GM18867 (cell line): ENCODE measurements around the gene ZNF562.
"Not testable (repeated sequence)": the region's sequence is repeated elsewhere in the genome, so short reads cannot be mapped to it uniquely, and the experiment has no call there.

Experiments
- ATAC-seq: cut with Tn5 transposase; IDR thresholded peaks from one replicate; pipeline ENCODE4 v1.9.1; 2021; ENCODE audit warnings: mild to moderate bottlenecking, moderate library complexity; ENCODE audit not compliant: unreplicated experiment

ZNF562 gene

DNA sequence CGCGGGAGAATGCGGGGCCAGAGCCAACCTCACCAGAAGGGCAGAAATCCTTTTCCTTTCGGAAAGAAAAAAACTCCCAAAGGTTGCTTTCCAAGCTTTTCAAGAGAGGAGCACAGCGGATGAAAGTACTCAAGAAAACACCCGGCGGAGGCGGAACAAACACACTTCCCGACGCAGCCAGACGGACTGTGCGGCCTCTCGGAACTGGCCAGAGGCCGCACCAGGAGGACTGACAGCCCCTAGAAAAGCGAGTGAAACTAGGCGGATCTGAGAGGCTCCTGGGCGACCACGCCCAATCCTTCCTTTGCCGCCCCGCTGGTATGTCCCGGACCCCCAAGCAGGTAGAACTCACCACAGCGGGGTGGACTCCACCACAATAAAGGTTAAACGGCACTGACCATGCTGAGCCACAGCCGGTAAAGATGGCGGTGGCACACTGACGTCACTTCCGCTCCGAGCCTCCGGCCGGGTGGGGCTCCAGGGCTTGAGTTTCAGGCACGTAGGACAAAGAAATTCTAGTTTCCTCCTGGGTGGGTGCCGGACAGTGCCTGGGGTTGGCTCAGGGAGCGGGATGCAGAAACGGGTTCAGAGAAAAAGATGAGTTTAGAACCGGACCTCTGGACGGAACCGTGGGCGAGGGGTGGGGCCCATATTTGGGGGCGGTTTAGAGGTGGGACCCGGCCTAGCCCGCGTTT lies at the start of gene ZNF562:
Gene ZNF562, minus strand, starts transcription at position 438 of the 695 bp plus-strand sequence. CDS start 14,356 bp downstream, outside the sequence.
- ATAC-seq = peak; percentile 90

GRCh38 chr19:9724157-9724556 lies 49.3 kb upstream of the ZNF562 start:
- no peak for ATAC-seq

DNA sequence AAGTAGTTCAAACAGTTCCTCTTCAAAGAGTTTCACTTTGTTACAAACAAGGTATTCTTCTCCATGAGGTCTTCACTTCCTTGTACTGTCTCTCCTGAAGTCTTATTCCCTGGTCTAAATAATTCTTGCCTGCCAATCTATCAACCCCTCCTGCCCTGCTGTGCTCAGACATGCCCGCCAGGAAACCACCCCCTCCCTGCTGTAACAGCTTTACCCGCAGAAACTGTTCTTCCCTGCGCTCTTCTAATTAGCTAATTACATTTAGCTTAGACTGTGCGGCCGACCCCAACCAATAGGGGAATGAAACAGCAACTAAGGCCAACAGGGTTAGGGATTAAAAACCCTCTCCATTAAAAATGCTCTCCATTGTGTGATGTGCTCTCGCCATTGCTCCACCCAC lies 47.0 kb upstream of the ZNF562 start:
- no peak for ATAC-seq

DNA sequence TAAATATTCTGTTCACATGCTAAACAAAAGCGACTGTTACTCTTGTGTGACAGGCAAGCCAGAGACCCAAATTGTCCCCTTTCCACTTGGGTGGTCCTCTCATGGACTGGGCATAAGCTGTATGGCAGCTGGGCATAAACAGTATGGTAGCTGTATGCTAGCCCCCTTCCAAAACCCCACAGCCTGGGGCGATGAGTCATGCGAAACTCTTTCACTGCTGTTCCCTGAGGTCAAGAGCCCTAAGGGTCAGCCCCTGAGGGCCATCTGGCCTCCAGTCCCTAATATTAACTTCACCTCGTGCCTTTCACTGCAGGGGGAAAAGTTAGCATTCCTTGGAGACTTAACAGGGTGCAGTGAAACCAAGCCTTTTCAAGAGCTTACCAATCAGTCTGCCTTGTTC lies 45.6 kb upstream of the ZNF562 start:
- no peak for ATAC-seq

GRCh38 chr19:9711815-9712214 lies 36.9 kb upstream of the ZNF562 start:
- ATAC-seq = no peak

DNA sequence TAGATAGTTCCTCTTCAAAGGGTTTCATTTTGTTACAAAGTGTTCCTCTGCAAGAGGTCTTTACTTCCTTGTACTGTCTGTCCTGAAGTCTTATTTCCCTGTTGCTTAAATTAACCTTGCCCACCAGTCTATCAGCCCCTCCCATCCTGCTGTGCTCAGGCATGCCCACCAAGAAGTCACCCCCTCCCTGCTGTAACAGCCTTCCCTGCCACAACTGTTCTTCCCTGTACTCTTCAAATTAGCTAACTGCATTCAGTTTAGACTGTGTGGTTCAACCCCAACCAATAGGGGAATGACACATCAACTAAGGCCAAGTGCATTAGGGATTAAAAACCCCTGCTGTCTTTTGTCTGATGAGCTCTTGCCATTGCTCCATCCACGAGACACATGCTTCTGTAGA lies 34.4 kb upstream of the ZNF562 start:
- ATAC-seq = no peak

GRCh38 chr19:9705836-9706235 lies 30.9 kb upstream of the ZNF562 start:
- no peak for ATAC-seq

DNA sequence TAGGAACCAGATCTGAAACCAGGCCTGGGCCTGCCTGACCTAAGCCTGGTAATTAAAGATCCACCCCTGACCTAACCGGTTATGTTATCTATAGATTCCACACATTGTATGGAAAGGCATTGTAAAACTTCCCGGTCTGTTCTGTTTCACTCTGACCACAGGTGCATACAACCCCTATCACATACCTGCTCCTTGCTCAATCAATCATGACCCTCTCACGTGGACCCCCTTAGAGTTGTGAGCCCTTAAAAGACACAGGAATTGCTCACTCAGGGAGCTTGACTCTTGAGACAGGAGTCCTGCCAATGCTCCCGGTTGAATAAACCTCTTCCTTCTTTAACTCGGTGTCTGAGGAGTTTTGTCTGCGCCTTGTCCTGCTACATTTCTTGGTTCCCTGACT lies 27.3 kb upstream of the ZNF562 start:
- no peak for ATAC-seq

GRCh38 chr19:9700229-9700981 lies 25.5 kb upstream of the ZNF562 start:
- no peak for ATAC-seq

- ATAC-seq = not testable (repeated sequence)
Observed at GRCh38 chr19:9690301-9690700, 15.4 kb upstream of the ZNF562 start.

GRCh38 chr19:9679996-9680395 lies 5.1 kb upstream of the ZNF562 start:
- ATAC-seq = not testable (repeated sequence)

GRCh38 chr19:9675358-9675901 lies 530 bp upstream of the ZNF562 start:
- ATAC-seq = not testable (repeated sequence)

- no peak for ATAC-seq
Observed at GRCh38 chr19:9673912-9674662, 813 bp downstream of the ZNF562 start.

DNA sequence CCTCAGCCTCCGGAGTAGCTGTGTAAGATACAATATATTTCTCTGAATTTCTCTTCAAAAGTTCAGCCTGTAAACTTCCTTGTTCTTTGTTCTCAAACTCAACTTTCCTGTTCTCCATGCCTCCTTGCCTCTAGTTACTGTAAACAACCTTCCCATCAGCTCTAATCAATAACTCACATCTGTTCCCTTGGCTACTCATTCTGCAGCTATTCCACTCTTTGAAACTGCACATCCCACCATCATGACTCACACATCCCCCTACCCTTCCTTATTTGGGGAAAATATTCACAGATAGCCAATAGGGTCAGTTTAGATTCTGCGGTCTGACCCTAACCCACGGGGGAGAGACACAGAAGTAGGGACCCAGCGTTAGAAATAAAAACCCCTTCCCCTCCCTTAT lies 2.0 kb downstream of the ZNF562 start:
- ATAC-seq = no peak

- ATAC-seq = no peak
Observed at GRCh38 chr19:9671655-9672054, 3.2 kb downstream of the ZNF562 start.

- ATAC-seq = no peak
Observed at GRCh38 chr19:9668544-9668943, 6.4 kb downstream of the ZNF562 start.

DNA sequence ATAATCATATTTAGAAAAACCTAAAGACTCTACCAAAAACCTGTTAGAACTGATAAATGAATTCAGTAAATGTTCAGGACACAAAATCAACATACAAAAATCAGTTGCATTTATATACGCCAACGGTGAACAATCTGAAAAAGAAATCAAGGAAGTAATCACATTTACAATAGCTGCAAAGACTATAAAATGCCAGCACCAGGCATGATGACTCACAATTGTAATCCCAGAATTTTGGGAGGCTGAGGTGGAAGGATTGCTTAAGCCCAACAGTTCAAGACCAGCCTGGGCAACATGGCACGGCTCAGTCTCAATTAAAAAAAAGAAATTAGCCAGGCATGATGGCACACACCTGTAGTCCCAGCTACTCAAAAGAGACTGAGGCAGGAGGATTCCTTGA lies 7.0 kb downstream of the ZNF562 start:
- ATAC-seq = no peak

DNA sequence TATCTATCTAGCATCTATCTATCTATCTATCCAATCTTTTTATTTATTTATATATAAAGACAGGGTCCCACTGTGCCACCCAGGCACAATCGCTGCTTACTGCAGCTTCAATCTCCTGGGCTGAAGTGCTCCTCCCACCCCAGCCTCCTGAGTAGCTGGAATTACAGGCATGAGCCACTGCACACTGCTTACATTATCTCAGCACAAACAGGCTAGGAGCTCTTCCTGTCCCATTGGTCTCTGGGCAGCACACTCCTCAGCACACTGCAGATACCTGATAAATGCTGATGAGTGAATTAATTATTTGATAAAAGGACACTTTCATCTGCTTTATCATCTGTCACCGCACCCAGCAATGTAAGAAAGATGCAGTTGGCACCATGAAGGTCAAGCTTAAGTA lies 16.1 kb downstream of the ZNF562 start:
- no peak for ATAC-seq

GRCh38 chr19:9653066-9653555 lies 21.8 kb downstream of the ZNF562 start:
- ATAC-seq = not testable (repeated sequence)

- not testable (repeated sequence) for ATAC-seq
Observed at GRCh38 chr19:9651464-9651863, 23.4 kb downstream of the ZNF562 start.

DNA sequence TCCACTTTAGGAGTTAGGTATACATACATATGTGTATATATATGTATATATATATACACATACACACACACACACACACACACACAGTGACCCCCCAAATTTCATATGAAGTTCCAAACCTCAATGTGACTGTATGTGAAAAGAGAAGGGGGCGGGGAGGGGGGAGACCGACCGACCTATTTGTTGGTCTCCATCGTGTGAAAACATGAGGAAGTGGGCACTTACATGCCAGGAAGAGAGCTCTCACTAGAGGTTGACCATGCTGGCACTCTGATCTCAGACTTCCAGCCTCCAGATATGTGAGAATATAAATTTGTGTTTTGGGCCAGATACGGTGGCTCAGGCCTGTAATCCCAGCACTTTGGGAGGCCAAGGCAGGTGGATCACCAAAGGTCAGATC lies 24.6 kb downstream of the ZNF562 start:
- no peak for ATAC-seq
